Hepatocyte (in vitro differentiated cells): ENCODE measurements around the gene EEPD1. TPM values are rescaled to one million over a fixed set of nuclear protein-coding genes. Genes with fewer than 3 reads are reported as not detected.

ENCODE experiments used
- polyA plus RNA-seq: library from polyadenylated mRNA; unstranded; fragments of >200 nt; fragmentation: Nextera tagmentation; extraction: Ambion mirVana; gene quantifications from 2 replicates; pipeline ENCODE4 v1.2.1, GENCODE V29; 2016
- small RNA-seq: library from RNA; depleted of rRNA; stranded (forward); fragments of <200 nt; gene quantifications from one replicate; pipeline ENCODE3, GENCODE V24; 2014
- total RNA-seq: library from RNA; depleted of rRNA; stranded (reverse); fragments of >200 nt; gene quantifications from 2 replicates; pipeline ENCODE4 v1.2.3, GENCODE V29; 2014

EEPD1 gene
- total and polyA plus RNA-seq, 2 experiments from 2014 or later, result 7.7 to 14.2 TPM

Small RNA genes lying within 50 kb of the gene (small RNA-seq; reads per million reads assigned to genes)
- not detected for gene AC006960.1
- not detected for gene AC007327.1
- not detected for gene RF00019

Other genes with a start within 250 kb of the EEPD1 start
- gene ANLN, start 236.6 kb downstream of the EEPD1 start, total RNA-seq, result 26.3 and 31.3 TPM in 2 replicates
- gene ANLN, start 236.6 kb downstream of the EEPD1 start, polyA plus RNA-seq, result 8.2 and 15.4 TPM in 2 replicates